ENCODE measurements around the gene ZFR. TPM values are rescaled to one million over a fixed set of nuclear protein-coding genes. Genes with fewer than 3 reads are reported as not detected.

Gene ZFR
- total RNA-seq, 4 donors from 2014 or later, result 44.9 to 61.6 (median 52.7) TPM

GRCh38 chr5:32443145-32443540 is 1.4 kb downstream of the ZFR start:
- TF ChIP-seq POLR2A (IDR thresholded peaks at IDR 0.05) (no peak), CTCF (IDR thresholded peaks at IDR 0.05) (no peak)

GRCh38 chr5:32439086-32439642 is 5.4 kb downstream of the ZFR start:
- WGBS, 2 donors, result 49 to 53% methylated on average over 3 of the region's 3 CpGs
- no peak overlapping the region for H3K4me3 ChIP-seq (ENCODE audit: low read depth, poor library complexity, severe bottlenecking)
- TF ChIP-seq POLR2A (IDR thresholded peaks at IDR 0.05), result no peak
- no peak for TF ChIP-seq CTCF (IDR thresholded peaks at IDR 0.05)
- no peak for DNase-seq (ENCODE audit: low spot score in 2 of 2)
- intact Hi-C loops (cut with DNase I; ENCODE audit: low total_unique reads), result no loop called here

More at GRCh38 chr5:32443145-32443540, 1.4 kb downstream of the ZFR start:
- WGBS, 2 donors, result 17 to 20% methylated on average over 7 of the region's 7 CpGs
- no peak for DNase-seq (ENCODE audit: low spot score in 2 of 2)
- H3K4me3 ChIP-seq (ENCODE audit: low read depth, poor library complexity, severe bottlenecking), result no peak overlapping the region
- intact Hi-C loops (cut with DNase I; ENCODE audit: low total_unique reads), result no loop called here

- WGBS, 2 donors, result 89 to 90% methylated on average over 4 of the region's 4 CpGs
- no peak for DNase-seq (ENCODE audit: low spot score in 2 of 2)
- TF ChIP-seq CTCF (IDR thresholded peaks at IDR 0.05), result no peak
- no peak for TF ChIP-seq POLR2A (IDR thresholded peaks at IDR 0.05)
- H3K4me3 ChIP-seq (ENCODE audit: low read depth, poor library complexity, severe bottlenecking), result no peak overlapping the region
- intact Hi-C loops (cut with DNase I; ENCODE audit: low total_unique reads), result no loop called here
Measured at GRCh38 chr5:32436553-32437242, 7.8 kb downstream of the ZFR start.

- H3K4me3 ChIP-seq (ENCODE audit: low read depth, poor library complexity, severe bottlenecking), result no peak overlapping the region
- intact Hi-C loops (cut with DNase I; ENCODE audit: low total_unique reads), result no loop called here
- DNase-seq (ENCODE audit: low spot score in 2 of 2), result no peak
- TF ChIP-seq POLR2A (IDR thresholded peaks at IDR 0.05), result no peak
- TF ChIP-seq CTCF (IDR thresholded peaks at IDR 0.05), result no peak
- WGBS, 2 donors, result 79 to 88% methylated on average over 3 of the region's 3 CpGs
Measured at GRCh38 chr5:32435383-32435782, 9.2 kb downstream of the ZFR start.

GRCh38 chr5:32434221-32434620 is 10.3 kb downstream of the ZFR start:
- no peak overlapping the region for H3K4me3 ChIP-seq (ENCODE audit: low read depth, poor library complexity, severe bottlenecking)
- DNase-seq (ENCODE audit: low spot score in 2 of 2), result no peak
- TF ChIP-seq CTCF (IDR thresholded peaks at IDR 0.05), result no peak
- no peak for TF ChIP-seq POLR2A (IDR thresholded peaks at IDR 0.05)
- intact Hi-C loops (cut with DNase I; ENCODE audit: low total_unique reads), result no loop called here
- 90 to 95% methylated on average over 1 of the region's 1 CpG for WGBS, 2 donors

All from lower leg skin (tissue), 4 donors.